Body of pancreas (tissue), 4 donors: Measurements from ENCODE around the gene TANC2. TPM values are rescaled to one million over a fixed set of nuclear protein-coding genes. Genes with fewer than 3 reads are reported as not detected.

Experiments
- ATAC-seq: fragments of 150-250 bp; one replicate; pipeline ENCODE4 v1.9.1; 2016
- DNase-seq, 4 donors: peaks; one replicate each; pipeline ENCODE4 v3.0.0-alpha.2; 2019
- H3K27ac ChIP-seq, 4 donors: fragments of 200-600 bp; sonication (generic); 1 replicate in 3 of 4; 2 replicates in 1 of 4; pipeline versions ENCODE4 v1.5.1 to v1.6.1; 2016 to 2019; ENCODE audit warnings: mild to moderate bottlenecking in 1 of 4, mixed read lengths in 1 of 4, moderate library complexity in 1 of 4
- H3K27me3 ChIP-seq, 2 donors: fragments of 200-600 bp; sonication (generic); one replicate each; pipeline ENCODE4 v1.6.0; 2016; ENCODE audit warnings: mild to moderate bottlenecking in 1 of 2
- H3K36me3 ChIP-seq, 2 donors: fragments of 200-600 bp; sonication (generic); replicated peaks in 1 of 2; 2 replicates each; pipeline ENCODE4 v1.5.1; 2016; ENCODE audit warnings: low read depth in 2 of 2; ENCODE audit not compliant: insufficient read depth in 1 of 2
- H3K4me1 ChIP-seq: fragments of 200-600 bp; sonication (generic); one replicate; pipeline ENCODE4 v1.6.0; 2016
- H3K4me3 ChIP-seq, 2 donors: fragments of 200-600 bp; sonication (generic); 1 replicate in 1 of 2; 2 replicates in 1 of 2; pipeline ENCODE4 v1.5.1; 2016 to 2019
- H3K9me3 ChIP-seq, 3 donors: fragments of 200-600 bp; sonication (generic); 1 replicate in 2 of 3; 2 replicates in 1 of 3; pipeline ENCODE4 v1.5.1; 2016
- POLR2A ChIP-seq, 3 donors: fragments of 450-650 bp; IDR thresholded peaks; one replicate each; pipeline ENCODE4 v1.6.1; 2016; ENCODE audit warnings: antibody characterized with exemption in 3 of 3, mild to moderate bottlenecking in 2 of 3
- WGBS, 2 donors: methylation state at CpG; one replicate each; pipeline ENCODE4 v1.1.5; 2017; 5-methylcytosine and 5-hydroxymethylcytosine counted together
- intact Hi-C: fragments of 100-400 bp; cut with DNase I; formaldehyde crosslinking; loops from one replicate; pipeline ENCODE4 v1.15.1; 2023
- total RNA-seq, 2 donors: library from RNA; depleted of rRNA; stranded (reverse); fragments of >200 nt; gene quantifications; one replicate each; pipeline ENCODE4 v1.1.0, GENCODE V29; 2016
- TF ChIP-seq, protein P1 (sequence below), 7 experiments: fragments of 450-650 bp in 4 of 7; fragments of 200-600 bp in 3 of 7; sonication (generic) in 3 of 7; IDR thresholded peaks; one replicate each; pipeline ENCODE4 v1.5.1; 2016 to 2019; ENCODE audit warnings: antibody characterized with exemption in 7 of 7

Gene TANC2
- total RNA-seq, 2 donors from 2014 or later, result 9.6 to 29.1 TPM

DNA sequence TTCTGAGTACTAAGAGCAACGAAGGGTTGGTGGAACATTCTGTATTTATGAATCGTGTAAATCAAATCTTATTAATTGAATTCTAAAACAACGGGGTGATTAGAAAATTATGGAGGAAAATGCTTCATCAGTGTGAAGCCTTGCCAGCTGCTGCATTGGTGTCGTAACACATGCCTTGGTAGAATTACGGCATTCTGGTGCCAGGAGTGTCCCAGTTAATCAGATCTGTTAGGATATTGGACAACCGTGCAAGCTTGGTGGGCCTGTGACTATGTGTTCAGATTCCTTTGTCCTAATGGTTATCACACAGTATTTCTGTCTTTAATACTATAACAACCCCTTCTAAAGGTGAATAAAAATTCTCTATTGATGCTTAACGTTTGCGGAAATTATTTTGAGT lies 44.2 kb upstream of the TANC2 start:
- ATAC-seq (no peak), DNase-seq (no peak)
- no peaks in the 10 kb centered on the region for H3K27me3 ChIP-seq
- H3K4me3 ChIP-seq, result no peak overlapping the region
- WGBS, 2 donors, result 84 to 88% methylated on average over 8 of the region's 8 CpGs
- H3K36me3 ChIP-seq, result no peaks in the 10 kb centered on the region
- TF ChIP-seq, protein P1, sequence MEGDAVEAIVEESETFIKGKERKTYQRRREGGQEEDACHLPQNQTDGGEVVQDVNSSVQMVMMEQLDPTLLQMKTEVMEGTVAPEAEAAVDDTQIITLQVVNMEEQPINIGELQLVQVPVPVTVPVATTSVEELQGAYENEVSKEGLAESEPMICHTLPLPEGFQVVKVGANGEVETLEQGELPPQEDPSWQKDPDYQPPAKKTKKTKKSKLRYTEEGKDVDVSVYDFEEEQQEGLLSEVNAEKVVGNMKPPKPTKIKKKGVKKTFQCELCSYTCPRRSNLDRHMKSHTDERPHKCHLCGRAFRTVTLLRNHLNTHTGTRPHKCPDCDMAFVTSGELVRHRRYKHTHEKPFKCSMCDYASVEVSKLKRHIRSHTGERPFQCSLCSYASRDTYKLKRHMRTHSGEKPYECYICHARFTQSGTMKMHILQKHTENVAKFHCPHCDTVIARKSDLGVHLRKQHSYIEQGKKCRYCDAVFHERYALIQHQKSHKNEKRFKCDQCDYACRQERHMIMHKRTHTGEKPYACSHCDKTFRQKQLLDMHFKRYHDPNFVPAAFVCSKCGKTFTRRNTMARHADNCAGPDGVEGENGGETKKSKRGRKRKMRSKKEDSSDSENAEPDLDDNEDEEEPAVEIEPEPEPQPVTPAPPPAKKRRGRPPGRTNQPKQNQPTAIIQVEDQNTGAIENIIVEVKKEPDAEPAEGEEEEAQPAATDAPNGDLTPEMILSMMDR (IDR thresholded peaks at IDR 0.05), result no peak
- TF ChIP-seq POLR2A (IDR thresholded peaks at IDR 0.05), result no peak
- peaks cover 14% of the 10 kb centered on the region for H3K4me1 ChIP-seq
- H3K27ac ChIP-seq, result no peak overlapping the region
- H3K9me3 ChIP-seq, result no peaks in the 10 kb centered on the region
- intact Hi-C loops, result no loop called here

DNA sequence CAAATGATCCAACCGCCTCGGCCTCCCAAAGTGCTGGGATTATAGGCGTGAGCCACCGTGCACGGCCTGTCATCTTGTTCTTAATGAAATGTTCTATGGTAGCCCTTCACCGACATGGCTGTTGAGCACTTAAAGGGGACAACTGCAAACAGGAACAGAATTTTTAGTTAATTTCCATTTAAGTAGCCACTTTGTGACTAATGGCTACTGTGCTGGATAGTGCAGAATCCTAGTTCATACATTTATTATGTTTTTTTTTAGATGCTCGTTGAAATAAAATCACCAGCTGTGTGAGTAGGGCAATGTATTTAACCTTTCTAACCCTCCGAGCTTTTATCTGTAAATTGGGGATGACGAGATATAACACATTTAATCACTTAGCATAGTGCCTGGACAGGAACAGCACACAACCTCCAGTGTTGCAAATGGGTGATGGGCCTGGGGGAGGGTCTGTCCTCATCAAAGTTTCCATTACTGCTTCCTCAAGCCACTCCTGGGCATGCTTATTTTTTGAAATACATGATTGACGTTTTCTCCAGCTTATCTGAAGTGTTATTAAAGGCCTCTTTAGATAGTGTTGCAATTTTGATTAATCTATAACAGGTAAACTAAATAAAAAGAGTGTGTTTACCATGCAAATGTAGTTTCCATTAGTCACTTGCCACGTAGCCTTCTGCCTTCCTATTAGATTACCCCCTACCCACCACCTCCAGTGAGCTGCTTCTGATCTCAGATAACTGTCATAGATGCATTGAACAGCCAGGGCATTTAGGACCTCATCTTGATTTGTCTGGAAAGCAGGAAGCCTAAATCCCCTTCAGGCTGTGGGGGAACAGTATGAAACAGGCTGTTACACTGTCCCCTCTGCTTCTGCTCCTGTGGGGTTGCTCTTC lies 42.5 kb upstream of the TANC2 start:
- intact Hi-C loops, result no loop called here
- TF ChIP-seq POLR2A (IDR thresholded peaks at IDR 0.05), result no peak
- TF ChIP-seq, protein P1 (IDR thresholded peaks at IDR 0.05), result no peak
- DNase-seq, result no peak
- H3K4me1 ChIP-seq, result peaks cover 8% of the 10 kb centered on the region
- H3K9me3 ChIP-seq, result no peaks in the 10 kb centered on the region
- H3K27me3 ChIP-seq, result no peaks in the 10 kb centered on the region
- H3K36me3 ChIP-seq, result no peaks in the 10 kb centered on the region
- H3K4me3 ChIP-seq, result no peak overlapping the region
- WGBS, 2 donors, result 56 to 58% methylated on average over 11 of the region's 11 CpGs
- no peak overlapping the region for H3K27ac ChIP-seq
- no peak for ATAC-seq

DNA sequence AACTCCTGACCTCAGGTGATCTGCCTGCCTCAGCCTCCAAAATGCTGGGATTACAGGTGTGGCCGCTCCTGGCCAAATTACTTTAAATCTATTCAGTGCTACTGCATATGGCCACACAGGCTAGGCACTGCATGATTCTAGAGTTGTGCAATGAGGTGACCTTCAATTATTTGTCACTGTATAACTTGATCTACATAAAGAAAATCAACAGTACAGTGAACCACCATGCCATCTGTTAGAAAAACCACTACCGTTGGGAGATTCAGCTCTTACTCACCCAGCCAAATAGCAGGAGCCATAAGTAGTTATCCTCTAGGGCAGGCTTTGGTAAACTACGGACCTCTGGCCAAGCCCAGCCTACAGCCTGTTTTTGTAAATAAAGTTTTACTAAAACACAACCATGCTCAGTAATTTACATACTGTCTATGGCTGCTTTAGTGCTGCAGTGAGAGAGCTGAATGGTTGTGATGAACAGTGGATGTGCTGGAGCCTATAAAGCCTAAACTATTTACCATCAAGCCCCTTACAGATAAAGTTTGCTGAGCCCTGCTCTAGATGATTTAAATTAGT lies 40.7 kb upstream of the TANC2 start:
- Histone ChIP-seq H3K36me3 (no peaks in the 10 kb centered on the region), H3K27ac (no peak overlapping the region), H3K9me3 (no peaks in the 10 kb centered on the region), H3K27me3 (no peaks in the 10 kb centered on the region), H3K4me3 (no peak overlapping the region), H3K4me1 (peaks cover 8% of the 10 kb centered on the region)
- 77% methylated on average over 3 of the region's 3 CpGs for WGBS, 2 donors
- DNase-seq (no peak), ATAC-seq (no peak)
- intact Hi-C loops, result no loop called here
- no peak for TF ChIP-seq POLR2A (IDR thresholded peaks at IDR 0.05)
- TF ChIP-seq, protein P1 (IDR thresholded peaks at IDR 0.05), result no peak

GRCh38 chr17:62927083-62927482 lies 39.0 kb upstream of the TANC2 start:
- no peak overlapping the region for H3K4me3 ChIP-seq
- H3K36me3 ChIP-seq, result no peaks in the 10 kb centered on the region
- H3K9me3 ChIP-seq, result no peaks in the 10 kb centered on the region
- WGBS, 2 donors, result 89 to 95% methylated on average over 6 of the region's 6 CpGs
- H3K27me3 ChIP-seq, result no peaks in the 10 kb centered on the region
- intact Hi-C loops, result no loop called here
- H3K4me1 ChIP-seq, result peaks cover 8% of the 10 kb centered on the region
- ATAC-seq, result no peak
- no peak overlapping the region for H3K27ac ChIP-seq
- TF ChIP-seq POLR2A (IDR thresholded peaks at IDR 0.05), result no peak
- TF ChIP-seq, protein P1 (IDR thresholded peaks at IDR 0.05), result no peak
- no peak for DNase-seq
